HG03095 (cell line): Measurements from ENCODE around the gene AKAP6.

Experiments
- ATAC-seq: cut with Tn5 transposase; IDR thresholded peaks from one replicate; pipeline ENCODE4 v1.9.1; 2021; ENCODE audit warnings: moderate library complexity; ENCODE audit not compliant: unreplicated experiment

The AKAP6 gene

DNA sequence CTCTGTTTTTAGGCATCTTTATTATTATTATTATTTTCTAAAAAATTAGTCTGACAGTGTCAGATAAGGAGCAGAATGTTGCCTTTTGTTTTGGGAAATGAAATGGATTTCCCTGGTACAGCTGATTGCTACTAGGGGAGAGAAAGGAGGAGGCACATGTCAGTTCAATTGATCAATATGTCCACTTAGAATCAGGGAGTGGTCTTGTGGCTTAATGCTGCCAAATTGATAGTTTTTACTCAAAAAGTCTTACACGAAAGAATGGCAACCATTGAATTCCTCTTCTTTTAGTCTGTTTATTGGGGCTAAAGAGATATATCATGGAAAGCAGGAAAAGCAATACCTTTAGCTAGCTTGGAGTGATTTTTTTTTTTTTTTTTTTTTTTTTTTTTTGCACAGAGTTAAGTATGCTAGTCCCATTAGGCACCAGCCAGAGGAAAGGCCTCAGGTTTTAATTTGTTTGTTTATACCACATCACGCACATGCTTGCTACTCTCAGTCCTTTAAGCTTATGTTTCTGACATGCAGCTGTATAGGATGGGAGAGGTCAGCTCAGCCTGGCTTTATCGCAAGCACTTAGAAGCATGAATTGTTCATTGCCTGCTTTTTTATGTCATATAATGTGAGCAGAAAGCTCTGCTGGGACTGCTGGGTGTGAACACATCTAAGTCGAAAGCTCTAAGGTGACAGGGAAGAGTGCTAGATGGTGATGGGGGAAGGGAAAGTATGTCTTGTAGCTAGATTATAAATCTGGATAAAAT lies 1.4 kb downstream of the AKAP6 start:
- ATAC-seq: no peak

DNA sequence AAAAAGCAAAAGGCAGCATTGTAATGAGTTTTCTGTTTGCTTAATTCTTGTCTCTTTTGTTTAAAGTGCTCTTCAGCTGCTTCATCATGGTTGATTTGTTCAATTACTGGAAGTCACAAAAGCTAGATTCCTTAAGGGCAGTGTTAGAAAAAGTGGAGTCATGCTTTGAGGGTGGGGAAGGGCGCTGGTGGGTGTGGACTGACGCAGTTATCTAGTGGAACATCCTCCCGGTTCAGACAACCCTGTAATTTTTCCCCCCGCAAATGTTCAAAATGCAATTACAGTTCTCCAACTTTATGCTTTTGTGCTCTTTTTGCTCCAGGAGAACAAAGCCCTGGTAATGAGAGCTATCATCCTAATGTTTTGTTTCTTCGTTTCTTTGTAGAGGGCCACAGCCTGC lies 2.1 kb downstream of the AKAP6 start:
- ATAC-seq: no peak

DNA sequence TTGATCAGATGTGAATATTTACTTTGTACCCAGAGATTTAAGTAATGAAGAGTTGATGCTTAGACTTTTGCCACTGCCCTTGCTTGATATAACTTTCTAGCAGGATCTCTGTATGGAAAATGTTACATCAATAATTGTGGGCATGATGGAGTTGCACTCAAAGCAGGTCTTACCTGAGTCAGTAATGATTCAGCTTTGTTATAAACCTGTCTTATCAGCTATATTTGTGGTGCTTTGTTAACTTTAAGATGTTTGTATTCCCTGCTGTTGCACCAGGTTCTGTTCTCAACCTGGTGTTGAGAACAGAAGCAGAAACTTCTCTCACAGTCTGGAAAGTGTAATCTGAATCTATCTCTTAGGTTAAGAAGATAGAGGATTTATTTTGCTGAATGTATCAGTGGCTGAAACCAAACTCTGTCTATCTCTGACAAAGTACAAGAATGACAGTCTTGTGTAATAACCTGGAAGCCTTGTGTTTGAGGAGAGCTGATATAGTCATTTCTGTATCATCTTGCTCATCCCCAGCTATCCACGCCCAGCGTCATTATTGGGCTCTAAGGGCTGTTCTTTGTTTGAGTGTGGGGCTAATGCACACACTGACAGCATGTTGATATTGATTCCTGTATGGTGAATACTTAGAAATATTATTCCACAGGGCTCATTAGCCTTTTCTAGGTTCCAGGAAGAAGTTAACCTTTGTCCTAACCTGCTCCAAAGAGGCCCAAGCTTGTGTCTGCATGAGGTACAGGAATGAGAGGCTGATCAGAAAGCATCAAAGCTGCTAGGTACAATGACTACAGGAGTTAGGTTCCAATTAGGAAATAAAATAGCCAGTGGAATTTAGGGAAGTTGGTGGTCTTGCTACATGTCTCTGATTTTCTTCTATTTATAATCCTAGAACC lies 3.6 kb downstream of the AKAP6 start:
- ATAC-seq: no peak

DNA sequence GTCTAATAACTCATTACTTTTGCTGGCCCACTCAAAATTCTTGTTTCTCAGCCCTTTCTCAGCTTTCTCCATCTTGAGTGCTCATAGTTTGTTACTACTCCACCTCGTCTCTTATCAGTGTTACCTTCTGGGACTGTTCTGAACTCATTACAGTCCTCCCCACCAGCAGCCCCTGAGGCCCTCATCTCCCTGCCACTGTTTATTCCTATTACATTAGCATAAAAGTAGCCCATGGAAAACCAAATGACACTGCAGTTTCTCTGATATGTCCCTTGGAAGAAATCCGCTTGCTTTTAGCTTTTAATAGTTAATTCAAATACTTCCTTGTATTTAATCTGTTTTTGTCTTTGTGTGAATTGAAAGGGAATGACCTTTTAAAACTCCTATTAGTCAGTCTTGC lies 7.6 kb downstream of the AKAP6 start:
- no peak for ATAC-seq

DNA sequence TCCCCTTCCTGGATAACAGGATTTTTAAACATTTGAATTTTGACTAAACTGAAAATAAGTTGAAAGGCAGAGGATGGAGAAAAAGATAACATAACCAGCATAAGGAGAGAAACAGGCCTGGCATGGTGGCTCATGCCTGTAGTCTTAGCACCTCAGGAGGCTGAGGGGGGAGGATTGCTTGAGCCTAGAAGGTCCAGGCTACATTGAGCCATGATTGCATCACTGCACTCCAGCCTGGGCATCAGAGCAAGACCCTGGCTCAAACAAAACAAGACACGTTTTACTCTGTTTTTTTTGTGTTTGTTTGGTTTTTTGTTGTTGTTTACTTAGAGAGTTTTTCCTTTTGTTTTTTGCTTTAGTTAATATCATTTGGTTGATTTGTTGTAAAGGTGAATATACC lies 8.7 kb downstream of the AKAP6 start:
- no peak for ATAC-seq

DNA sequence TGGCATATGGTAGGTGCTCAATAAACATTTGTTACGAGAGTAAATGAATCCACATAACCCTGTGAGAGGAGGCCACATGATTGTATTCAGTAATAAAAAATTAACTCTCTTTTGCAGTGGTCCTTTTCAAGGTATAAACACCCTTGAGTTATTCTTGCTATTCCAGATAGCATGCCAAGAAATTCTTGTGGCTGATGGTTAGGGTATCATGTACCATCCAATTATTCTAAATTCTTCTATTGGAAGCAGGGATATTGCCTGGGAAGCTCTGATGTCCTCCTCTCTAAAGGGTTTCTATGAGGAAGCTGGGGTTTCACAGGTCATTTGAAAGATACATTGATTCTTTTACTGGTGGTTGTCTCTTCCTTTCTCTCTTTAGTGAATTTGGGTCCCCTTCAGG lies 10.1 kb downstream of the AKAP6 start:
- ATAC-seq: no peak

DNA sequence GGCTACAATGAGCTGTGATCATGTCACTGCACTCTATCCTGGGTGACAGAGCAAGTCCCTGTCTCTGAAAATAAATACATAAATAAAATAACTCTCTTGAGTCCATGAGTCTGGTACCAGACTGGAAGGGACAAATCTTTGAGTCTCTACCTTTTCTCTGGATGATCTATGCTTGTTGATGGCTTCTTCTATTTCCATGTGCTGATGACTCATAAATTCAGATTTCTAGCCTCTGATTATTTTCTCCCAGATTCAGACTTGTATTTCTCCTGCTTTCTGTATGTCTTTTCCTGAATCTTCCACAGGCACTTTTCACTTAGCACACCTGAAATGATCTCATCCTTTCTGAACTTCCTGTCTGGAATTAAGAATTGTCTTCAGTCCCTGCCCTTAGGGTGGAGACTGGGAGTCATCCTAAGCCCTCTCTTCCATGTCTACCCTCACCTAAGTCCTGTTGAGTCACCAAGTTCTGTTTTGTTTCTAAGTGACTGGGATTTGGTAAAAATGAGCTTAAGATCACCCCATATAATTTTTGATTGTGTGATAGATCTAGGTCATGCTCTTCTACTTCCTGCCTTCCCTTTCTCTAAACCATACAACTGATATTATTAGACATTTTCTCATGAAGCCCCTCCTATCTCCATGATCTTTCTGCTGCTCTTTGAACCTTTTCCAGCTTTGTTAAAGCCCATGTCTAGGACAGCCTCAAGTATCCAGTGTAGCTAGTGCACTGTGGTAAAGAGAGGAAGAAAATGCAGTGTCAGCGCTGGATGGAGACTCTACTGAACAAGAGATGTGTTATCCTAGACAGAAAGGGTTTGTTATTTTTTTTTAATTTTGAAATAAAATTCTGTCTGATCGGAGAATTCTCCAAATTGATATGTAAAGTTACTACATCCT lies 13.1 kb downstream of the AKAP6 start:
- ATAC-seq: no peak

DNA sequence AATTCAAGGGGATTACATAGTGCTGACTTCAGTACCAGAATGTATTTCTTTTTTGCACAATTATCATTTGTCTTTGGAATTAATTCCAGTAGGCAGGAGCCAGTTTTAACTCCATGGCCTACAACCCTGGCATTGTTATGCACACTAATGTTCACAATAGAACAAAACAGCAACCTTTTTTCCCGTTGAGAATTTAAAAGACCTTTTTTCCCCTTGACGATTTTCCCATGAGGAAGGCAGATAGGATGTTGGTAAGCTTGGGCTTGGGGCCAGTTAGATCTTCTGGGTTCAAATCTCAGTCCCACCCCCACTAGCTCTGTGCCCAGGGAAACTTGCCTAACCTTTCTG lies 13.7 kb downstream of the AKAP6 start:
- ATAC-seq: no peak

DNA sequence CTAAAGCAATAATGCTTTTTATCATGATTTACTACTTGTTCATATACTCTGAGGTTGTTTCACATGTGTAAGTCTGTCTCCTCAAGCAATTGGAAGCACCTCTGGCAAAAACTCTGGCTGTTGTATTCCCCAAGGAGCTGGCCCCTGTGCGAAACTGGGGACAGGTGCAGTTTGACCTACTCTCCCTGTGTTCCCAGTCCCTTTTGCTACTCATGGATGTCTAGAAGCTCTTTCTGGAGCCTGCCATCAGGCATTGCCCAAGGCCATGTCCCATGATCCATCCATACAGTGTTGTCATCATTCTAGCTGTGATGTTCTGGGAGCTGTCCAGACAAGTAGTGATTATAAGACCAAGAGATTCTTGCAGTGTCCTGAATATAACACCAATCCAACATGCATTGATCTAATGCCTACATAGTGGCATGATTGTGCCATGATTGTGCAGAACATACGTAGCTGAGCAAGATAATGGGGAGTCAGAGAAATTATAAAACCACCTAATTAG lies 14.9 kb downstream of the AKAP6 start:
- ATAC-seq: no peak

DNA sequence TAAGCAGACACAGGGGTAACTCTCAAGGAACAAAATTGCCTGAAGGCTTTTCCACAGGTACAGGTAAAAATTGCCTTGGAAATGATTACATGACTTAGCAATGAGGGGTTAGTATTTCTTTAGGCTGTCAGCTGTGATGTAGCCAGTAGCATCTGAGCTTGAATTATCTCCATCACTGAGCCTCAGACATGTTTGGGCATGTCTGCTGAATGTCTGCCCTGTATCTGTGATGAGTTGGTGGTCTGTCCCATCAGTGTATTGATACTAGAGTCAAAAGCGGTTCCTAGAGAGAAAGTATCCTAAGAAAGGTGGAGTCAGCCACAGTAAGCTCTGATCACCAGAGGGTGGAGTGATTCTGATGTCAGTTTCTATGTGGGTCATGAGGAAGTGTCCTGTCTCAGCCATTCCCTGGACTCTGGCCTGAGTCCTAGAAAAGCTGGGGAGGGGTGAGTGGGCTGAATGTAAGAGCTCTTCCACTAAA lies 16.3 kb downstream of the AKAP6 start:
- ATAC-seq: no peak

DNA sequence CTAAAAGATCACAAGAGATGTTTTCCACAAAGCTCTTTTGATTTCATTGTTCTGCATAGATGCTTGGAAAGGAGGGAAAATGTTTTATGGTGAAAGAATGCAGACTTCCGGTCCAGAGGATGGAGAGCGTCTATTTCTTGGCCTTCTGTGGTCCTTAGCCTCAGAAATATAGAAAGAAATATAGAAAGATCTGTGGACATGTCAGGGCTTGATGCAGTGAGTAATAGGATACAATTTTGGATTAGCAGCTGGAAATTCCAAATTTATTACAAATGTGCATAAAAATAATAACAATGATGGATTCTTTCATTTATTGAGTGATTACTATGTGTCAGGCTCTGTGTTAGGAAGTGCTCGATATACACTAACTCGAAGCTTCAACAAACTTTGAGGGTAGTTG lies 20.2 kb downstream of the AKAP6 start:
- ATAC-seq: no peak

DNA sequence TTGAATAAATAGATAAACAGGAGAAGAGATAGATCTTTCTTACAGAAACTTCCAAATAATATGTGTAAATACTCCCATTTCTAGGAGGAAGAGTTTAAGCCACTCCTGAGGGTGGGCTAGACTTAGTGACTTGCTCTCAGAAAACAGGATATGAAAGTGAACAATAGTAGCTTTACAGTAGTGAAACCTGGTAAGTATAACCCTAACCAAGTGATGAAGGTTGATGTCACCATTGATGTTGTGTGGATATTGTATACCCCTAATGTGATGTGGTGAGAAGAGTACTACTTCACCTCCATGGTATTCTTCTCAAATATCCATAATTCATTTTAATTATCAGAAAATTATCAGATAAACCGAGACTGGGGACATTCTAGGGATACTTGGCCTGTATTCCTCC lies 20.9 kb downstream of the AKAP6 start:
- peak; percentile 92 for ATAC-seq

DNA sequence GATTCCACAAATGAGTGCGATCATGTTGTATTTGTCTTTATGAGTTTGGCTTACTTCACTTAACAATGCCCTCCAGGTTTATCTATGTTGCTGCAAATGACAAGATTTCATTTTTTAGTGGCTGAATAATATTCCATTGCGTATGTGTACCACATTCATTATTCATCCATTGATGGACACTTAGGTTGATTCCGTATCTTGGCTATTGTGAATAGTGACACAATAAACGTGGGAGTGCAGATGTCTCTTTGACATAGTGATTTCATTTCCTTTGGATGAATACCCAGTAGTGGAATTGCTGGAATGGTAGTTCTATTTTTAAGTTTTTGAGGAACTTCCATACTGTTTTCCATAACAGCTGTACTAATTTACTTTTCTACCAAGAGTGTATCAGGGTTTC lies 23.5 kb downstream of the AKAP6 start:
- ATAC-seq: no peak

DNA sequence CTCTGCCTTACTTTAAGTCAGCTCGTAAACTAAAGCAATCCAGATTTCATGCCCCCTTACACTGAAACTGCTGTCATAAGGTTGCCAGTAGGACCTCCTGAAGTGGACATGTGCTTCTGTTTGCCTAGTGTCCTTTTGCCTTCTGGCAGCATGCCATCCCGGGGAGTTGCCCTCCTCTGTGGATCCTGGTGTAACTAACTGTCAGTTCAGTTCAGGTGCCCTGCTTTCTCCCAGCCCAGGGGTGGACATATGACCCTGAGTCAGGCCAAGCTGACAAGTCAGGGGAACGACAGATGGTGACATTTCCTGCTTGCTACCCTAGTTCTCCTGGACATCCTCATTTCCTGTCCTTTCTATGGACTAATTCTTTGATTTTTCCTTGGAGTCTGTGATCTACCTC lies 25.6 kb downstream of the AKAP6 start:
- no peak for ATAC-seq

DNA sequence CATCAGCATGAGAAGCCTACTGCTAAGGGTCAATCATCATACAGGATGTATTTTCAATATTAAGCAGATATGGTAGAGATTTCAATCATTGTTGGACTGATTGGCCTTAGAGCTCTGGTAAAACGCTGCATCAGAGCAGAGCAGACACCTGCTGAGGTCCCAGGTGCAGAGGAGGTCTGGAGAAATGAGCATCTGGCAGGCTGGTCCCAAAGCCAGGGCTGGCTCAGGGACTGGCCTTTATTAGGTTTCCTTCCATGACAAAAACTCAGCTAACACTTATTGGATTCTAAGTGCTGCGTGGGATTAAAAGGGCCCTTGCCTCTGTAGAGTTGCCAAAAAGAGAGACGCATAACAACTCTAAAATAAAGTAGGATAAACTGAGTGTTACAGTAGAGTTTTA lies 29.7 kb downstream of the AKAP6 start:
- no peak for ATAC-seq

DNA sequence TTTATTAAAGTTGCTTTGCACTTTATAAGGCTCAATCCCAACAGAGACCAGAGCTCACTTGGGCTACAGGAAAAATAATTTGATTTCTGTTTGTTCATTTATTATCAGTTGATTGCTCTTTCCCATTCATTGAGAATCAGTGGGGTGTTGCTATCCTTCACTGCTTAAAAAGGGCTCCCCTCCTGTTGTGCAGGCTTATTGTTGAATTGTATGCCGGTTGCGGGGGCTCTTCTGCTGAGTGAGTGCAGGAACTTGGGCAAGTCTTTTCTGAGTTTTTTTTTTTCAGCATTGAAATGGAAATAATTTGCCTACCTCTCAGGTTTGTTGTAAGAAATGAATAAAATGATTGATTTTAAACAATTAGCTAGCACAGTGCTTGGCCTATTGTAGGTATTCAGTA lies 32.6 kb downstream of the AKAP6 start:
- ATAC-seq: no peak

DNA sequence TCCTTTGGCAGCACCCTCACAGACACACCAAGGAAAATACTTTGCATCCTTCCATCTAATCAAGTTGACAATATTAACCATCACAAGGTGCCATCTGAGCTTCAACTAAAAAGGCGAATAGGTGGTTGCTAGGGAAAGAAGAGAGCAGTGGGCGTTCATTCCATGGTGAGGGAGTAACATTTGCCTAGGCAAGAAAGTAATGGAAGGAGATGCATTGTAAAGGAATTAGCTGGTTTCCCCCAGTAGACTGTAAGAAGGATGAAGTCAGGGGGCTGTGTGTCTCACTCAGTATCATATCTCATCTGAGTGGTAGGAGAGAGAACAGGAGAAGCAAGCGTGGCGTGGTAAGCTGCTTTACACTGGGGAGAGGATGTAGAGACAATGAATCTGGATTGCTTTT lies 34.7 kb downstream of the AKAP6 start:
- no peak for ATAC-seq

DNA sequence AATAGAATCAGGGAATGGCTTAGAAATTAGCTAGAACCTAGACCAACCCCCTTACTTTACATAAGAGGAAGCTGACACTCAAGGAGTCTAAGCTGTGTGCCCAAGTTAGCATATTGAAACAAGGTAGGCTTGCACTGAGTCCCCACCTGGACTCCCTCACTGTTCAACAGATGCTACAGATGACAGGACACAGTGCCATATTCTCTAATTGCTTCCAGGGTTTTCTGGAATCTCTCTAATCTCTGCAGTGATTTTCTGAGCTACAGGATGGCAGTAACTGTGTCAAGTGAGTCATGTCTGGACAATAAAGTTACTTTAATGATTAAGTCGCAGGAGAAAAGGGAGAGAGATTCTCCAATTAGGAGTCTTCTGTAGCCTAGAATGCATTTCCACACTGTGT lies 35.8 kb downstream of the AKAP6 start:
- ATAC-seq: no peak

DNA sequence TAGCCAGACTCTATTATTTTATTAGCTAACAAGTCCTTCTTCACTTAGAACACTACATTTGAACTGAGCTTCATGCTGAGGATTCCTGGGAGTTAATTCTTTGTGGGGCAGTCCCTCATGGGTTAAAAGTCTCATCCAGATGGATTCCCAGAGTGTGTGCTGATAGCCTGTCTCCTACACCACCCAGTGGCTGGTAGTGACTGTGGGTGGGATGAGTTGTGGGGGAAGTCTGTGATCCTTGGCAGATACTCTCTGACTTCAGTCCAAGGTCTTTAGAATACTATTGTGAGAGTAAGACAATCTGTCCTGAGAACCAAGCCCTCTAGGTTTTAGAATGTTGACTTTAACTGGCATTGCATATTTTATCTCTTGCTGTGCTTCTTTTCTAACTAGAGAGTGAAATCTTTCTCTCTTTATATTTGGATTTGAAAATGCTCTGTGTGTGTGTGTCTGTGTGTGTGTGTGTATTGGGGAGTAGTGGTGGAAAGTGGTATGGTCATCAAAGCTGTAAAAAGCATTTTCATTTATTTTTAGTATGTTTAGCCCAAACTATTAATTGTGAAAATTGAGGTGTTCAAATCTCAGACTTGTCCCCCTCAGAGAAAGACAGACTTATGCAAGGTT lies 37.3 kb downstream of the AKAP6 start:
- no peak for ATAC-seq

DNA sequence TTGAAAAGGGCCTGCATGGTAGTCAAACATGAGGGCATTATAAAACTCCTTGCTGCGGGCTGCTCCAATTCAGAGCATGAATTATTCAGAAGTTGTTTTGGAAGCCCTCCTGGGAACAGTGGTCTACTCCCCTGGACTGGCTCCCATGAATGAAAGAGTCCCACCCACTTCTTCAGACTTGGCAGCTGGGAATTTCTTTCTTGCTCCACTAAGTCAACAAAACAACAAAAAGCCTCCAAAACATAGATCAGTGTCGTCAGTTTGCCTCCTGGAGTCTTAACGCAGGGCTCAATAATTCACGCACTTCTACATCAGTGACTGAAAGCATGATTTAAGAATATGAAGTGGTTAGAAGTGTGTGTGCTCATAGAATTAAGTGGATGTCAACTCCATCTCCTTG lies 37.9 kb downstream of the AKAP6 start:
- no peak for ATAC-seq

DNA sequence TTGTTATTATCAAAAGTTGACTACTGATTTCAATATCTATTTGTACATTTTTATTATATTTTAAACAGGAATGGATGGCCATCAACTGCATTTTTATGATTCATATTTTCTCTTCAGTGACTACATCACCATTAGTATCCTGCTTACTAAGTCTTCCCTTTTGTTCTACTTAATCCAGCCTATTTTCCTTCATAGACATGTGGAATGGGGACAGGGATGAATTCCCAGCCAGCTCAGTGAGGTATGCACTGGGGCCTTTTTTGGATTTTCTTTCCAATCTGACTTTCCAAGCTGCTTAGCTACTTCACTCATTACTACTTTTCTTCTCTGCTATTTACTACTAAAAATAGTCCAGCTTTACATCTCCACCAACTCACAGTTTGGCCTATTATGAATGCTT lies 38.4 kb downstream of the AKAP6 start:
- no peak for ATAC-seq
